Transverse colon (tissue), 4 donors: ENCODE results near the gene CERS5.

Experiments
- EP300 ChIP-seq: sonication (generic); formaldehyde crosslinking; IDR thresholded peaks from one replicate; pipeline ENCODE4 v1.6.1; 2017; ENCODE audit warnings: antibody characterized with exemption, low read depth
- POLR2A ChIP-seq: fragments of 450-650 bp; IDR thresholded peaks from one replicate; pipeline ENCODE4 v1.6.1; 2016; ENCODE audit warnings: antibody characterized with exemption, mild to moderate bottlenecking, moderate library complexity
- POLR2AphosphoS5 ChIP-seq, 3 donors: sonication (generic); formaldehyde crosslinking; IDR thresholded peaks; one replicate each; pipeline ENCODE4 v1.6.1; 2016; ENCODE audit warnings: antibody characterized with exemption in 3 of 3
- TF ChIP-seq, protein P1 (sequence below), 5 experiments: fragments of 200-600 bp in 3 of 5; fragments of 450-650 bp in 2 of 5; sonication (generic) in 3 of 5; IDR thresholded peaks; 1 replicate in 2 of 5; 2 replicates in 3 of 5; pipeline ENCODE4 v1.5.1; 2016 to 2017; ENCODE audit warnings: antibody characterized with exemption in 5 of 5, inconsistent platforms in 3 of 5, mild to moderate bottlenecking in 2 of 5, moderate library complexity in 1 of 5

DNA sequence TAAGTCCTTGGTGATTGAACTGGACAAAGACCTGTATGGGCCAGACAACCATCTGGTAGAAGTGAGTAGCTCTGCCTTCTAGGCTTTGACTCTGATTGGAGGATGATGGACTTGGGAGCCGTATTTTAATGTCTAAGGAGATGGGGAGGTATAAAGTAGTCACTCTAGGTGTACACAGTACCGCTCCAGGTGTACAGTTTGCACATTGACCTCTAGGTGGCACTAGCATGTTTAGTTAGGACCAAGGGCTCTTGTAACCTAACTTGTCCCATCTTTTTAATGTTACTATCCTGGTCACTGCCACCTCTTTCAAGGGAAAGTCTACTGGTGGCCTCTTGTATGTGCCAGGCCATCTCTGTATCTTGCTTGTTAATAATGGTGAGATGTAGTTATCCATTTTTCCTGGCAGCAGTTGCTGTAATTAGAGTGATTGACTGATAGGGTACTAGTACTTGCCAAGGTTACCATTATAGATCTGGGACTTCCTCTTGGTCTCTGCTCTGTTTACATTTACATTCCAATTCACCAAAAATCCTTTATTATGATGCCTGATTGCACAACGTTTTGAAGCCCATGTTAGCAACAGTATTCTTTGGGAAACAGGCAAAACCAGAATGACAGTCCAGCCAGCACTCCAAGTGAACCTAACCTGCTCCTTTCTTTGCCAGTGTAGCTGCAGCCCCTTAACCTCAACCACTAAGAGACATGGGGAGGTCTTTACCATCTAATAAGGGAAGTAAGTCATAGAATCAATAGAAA, 78.4 kb downstream of the CERS5 start:
- TF ChIP-seq, protein P1, sequence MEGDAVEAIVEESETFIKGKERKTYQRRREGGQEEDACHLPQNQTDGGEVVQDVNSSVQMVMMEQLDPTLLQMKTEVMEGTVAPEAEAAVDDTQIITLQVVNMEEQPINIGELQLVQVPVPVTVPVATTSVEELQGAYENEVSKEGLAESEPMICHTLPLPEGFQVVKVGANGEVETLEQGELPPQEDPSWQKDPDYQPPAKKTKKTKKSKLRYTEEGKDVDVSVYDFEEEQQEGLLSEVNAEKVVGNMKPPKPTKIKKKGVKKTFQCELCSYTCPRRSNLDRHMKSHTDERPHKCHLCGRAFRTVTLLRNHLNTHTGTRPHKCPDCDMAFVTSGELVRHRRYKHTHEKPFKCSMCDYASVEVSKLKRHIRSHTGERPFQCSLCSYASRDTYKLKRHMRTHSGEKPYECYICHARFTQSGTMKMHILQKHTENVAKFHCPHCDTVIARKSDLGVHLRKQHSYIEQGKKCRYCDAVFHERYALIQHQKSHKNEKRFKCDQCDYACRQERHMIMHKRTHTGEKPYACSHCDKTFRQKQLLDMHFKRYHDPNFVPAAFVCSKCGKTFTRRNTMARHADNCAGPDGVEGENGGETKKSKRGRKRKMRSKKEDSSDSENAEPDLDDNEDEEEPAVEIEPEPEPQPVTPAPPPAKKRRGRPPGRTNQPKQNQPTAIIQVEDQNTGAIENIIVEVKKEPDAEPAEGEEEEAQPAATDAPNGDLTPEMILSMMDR (IDR thresholded peaks at IDR 0.05): peak; percentile 70 to 82 (median 78)
- TF ChIP-seq POLR2A (no peak), POLR2AphosphoS5 (IDR thresholded peaks at IDR 0.05) (no peak), EP300 (no peak)
